Sigmoid colon (tissue), 4 donors: ENCODE measurements around the gene SF1.

Source experiments
- CTCF ChIP-seq, 4 experiments: fragments of 450-650 bp in 3 of 4; fragments of 200-600 bp in 1 of 4; IDR thresholded peaks; one replicate each; pipeline ENCODE4 v1.5.1; 2016 to 2019; ENCODE audit warnings: antibody characterized with exemption in 4 of 4, mild to moderate bottlenecking in 3 of 4, moderate library complexity in 2 of 4
- POLR2A ChIP-seq, 2 donors: fragments of 450-650 bp; IDR thresholded peaks; one replicate each; pipeline ENCODE4 v1.6.1; 2016; ENCODE audit warnings: antibody characterized with exemption in 2 of 2, mild to moderate bottlenecking in 2 of 2, moderate library complexity in 2 of 2
- POLR2AphosphoS5 ChIP-seq, 4 donors: sonication (generic); formaldehyde crosslinking; IDR thresholded peaks; one replicate each; pipeline ENCODE4 v1.6.1; 2017; ENCODE audit warnings: antibody characterized with exemption in 4 of 4

DNA sequence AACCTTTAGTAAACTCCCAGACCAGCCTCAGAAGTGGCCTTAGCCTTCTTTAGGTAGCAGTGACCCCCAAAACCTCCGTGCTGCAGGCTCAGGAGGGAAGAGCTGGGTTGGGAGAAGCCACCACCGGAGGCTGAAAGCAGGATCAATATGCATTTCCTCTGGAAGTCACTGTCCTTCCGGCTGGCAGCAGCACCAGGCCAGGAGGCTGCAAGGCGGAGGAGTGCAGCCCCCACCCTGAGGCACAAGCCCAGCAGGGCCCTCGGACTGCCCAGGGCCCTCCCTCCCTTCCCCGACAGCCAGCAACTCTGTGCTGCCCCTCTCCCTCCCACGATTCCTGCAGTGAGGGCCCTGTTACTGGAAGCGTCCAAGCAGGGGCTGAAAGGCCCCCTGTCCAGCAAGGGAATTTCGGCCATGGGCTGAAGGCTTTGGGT, 52.1 kb downstream of the SF1 start:
- TF ChIP-seq CTCF (IDR thresholded peaks at IDR 0.05) (no peak), POLR2AphosphoS5 (IDR thresholded peaks at IDR 0.05) (no peak), POLR2A (IDR thresholded peaks at IDR 0.05) (no peak)
